ENCODE results near the gene ZFP69B. TPM values are rescaled to one million over a fixed set of nuclear protein-coding genes. Genes with fewer than 3 reads are reported as not detected.

Gene ZFP69B
- total and polyA plus RNA-seq, 2 of the 8 experiments (the other 6 are each of a cell fraction or from before 2014, with no cell fraction given) = 1.7 to 8.2 TPM

- H3K14ac ChIP-seq (ENCODE audit: insufficient read length) = no peak overlapping the region
- no peak overlapping the region for H3K18ac ChIP-seq (ENCODE audit: extremely low read depth, low read length)
- H3K56ac ChIP-seq (replicated peaks; ENCODE audit: insufficient read length, low read depth, low read length) = no peak overlapping the region
- no peak overlapping the region for H2BK12ac ChIP-seq (ENCODE audit: low read depth, low read length)
- no peaks in the 10 kb centered on the region for H3K9me3 ChIP-seq (ENCODE audit: insufficient read depth in 2 of 2, low read depth in 1 of 2, low read length in 1 of 2)
- no peaks in the 10 kb centered on the region for H3K27me3 ChIP-seq (replicated peaks in 1 of 4; ENCODE audit: control insufficient read depth in 3 of 4, extremely low read depth in 1 of 4, insufficient read depth in 3 of 4, low read length in 3 of 4)
- no peak overlapping the region for H3K23ac ChIP-seq (ENCODE audit: insufficient read length)
- WGBS, 2 experiments (ENCODE audit: extremely low coverage in 1 of 2, insufficient coverage in 1 of 2, insufficient read length in 1 of 2, insufficient replicate concordance in 2 of 2, low coverage in 1 of 2, low lambda C conversion rate in 2 of 2, missing lambda C conversion rate in 1 of 2) = 87% methylated on average over 4 of the region's 4 CpGs; no CpG with 5 or more reads in 1 of the 2 experiments
- no peaks in the 10 kb centered on the region for H3K79me2 ChIP-seq (ENCODE audit: control insufficient read depth in 1 of 2, insufficient read depth in 2 of 2, low read length in 2 of 2)
- no peak overlapping the region for H2AFZ ChIP-seq (ENCODE audit: low read length)
- no peak overlapping the region for H4K91ac ChIP-seq (replicated peaks; ENCODE audit: insufficient read length, low read length)
- H4K20me1 ChIP-seq (replicated peaks in 1 of 2; ENCODE audit: control insufficient read depth in 1 of 2, insufficient read depth in 2 of 2, low read length in 2 of 2) = no peaks in the 10 kb centered on the region
- H3K9ac ChIP-seq (replicated peaks in 1 of 4; ENCODE audit: extremely low read depth in 1 of 4, low read depth in 3 of 4, low read length in 3 of 4) = no peak overlapping the region
- ChIA-PET CTCF (ENCODE audit: partially characterized antibody) (interaction anchor here (3.8 kb wide), 1 partner anchor 19 kb away, joined by 13 read pairs; no protein-coding TSS in a partner anchor), POLR2A (ENCODE audit: partially characterized antibody) (interaction anchor here (1.5 kb wide), 1 partner anchor 9 kb away, joined by 5 read pairs; no protein-coding TSS in a partner anchor)
- H3K79me1 ChIP-seq (ENCODE audit: low read depth, low read length) = no peaks in the 10 kb centered on the region
- H2AK5ac ChIP-seq (ENCODE audit: low read depth, low read length) = no peak overlapping the region
- FAIRE-seq (no peak), DNase-seq (ENCODE audit: low read depth in 1 of 2, low spot score in 2 of 2) (no peak)
- H3K36me3 ChIP-seq (ENCODE audit: control insufficient read depth in 2 of 4, insufficient read depth in 4 of 4, low read length in 3 of 4) = no peaks in the 10 kb centered on the region
- no peak overlapping the region for H2BK5ac ChIP-seq (ENCODE audit: low read depth, low read length)
- H2BK120ac ChIP-seq (replicated peaks; ENCODE audit: low read depth, low read length) = no peak overlapping the region
- no peak overlapping the region for H2BK20ac ChIP-seq (ENCODE audit: low read length)
- H3K4me3 ChIP-seq (ENCODE audit: extremely low read depth in 1 of 4, insufficient read depth in 2 of 4, low read depth in 3 of 4, low read length in 4 of 4) = no peak overlapping the region
- no peaks in the 10 kb centered on the region for H3K23me2 ChIP-seq (ENCODE audit: low read depth, low read length)
- H3K4me2 ChIP-seq (ENCODE audit: insufficient read depth in 1 of 2, low read depth in 2 of 2, low read length in 2 of 2) = no peak overlapping the region
- no peak overlapping the region for H4K8ac ChIP-seq (ENCODE audit: extremely low read depth, insufficient read depth, low read length)
- H4K5ac ChIP-seq (ENCODE audit: insufficient read length, low read depth, low read length) = no peak overlapping the region
- no peak overlapping the region for H3K4ac ChIP-seq (replicated peaks; ENCODE audit: insufficient read length, low read depth, low read length)
- no peak overlapping the region for H3K27ac ChIP-seq (ENCODE audit: low read depth, low read length)
- peaks cover 0 to 4% (median 4%) of the 10 kb centered on the region in 4 experiments; a peak in 3 of 7 replicates for H3K4me1 ChIP-seq (replicated peaks in 1 of 4; ENCODE audit: control insufficient read depth in 3 of 4, insufficient read depth in 4 of 4, low read length in 3 of 4)
- no peak overlapping the region for H2BK15ac ChIP-seq (ENCODE audit: low read length)
- TF ChIP-seq ATF2 (IDR thresholded peaks at IDR 0.05; ENCODE audit: low read length) (no peak), SRF (IDR thresholded peaks at IDR 0.05; ENCODE audit: low read depth, low read length) (no peak), MAX (IDR thresholded peaks at IDR 0.05) (no peak), HDAC2 (IDR thresholded peaks at IDR 0.05; ENCODE audit: borderline replicate concordance in 1 of 2, low read depth in 2 of 2, low read length in 2 of 2) (no peak), BCL11A (IDR thresholded peaks at IDR 0.05; ENCODE audit: low read depth in 2 of 2, low read length in 2 of 2) (no peak)
These were observed 27.0 kb upstream of the ZFP69B start for GRCh38 chr1:40423264-40423642.
